NCI-H2227 (cell line): ENCODE measurements around the gene GIPR.

Experiments used
- DNase-seq: peaks from one replicate; lab custom pipeline; 2025; ENCODE audit not compliant: unreplicated experiment; lab: John Stamatoyannopoulos, UW

GIPR gene

GRCh38 chr19:45730368-45731288 is 62.6 kb downstream of the GIPR start, which contains the start of gene FBXO46:
Gene FBXO46, minus strand, starts transcription at chr19:45730896. Its CDS starts 17,401 bp downstream, at chr19:45713495.
- DNase-seq: peak; percentile 97
